DMS53 treated with DMSO at 0.1 percent for 48 hours (cell line): ENCODE results near the gene OSBPL3.
"Not testable (repeated sequence)": the region's sequence is repeated elsewhere in the genome, so short reads cannot be mapped to it uniquely, and the experiment has no call there.

Experiments used
- DNase-seq: peaks from one replicate; lab custom pipeline; 2025; ENCODE audit not compliant: unreplicated experiment; lab: John Stamatoyannopoulos, UW

OSBPL3 gene

DNA sequence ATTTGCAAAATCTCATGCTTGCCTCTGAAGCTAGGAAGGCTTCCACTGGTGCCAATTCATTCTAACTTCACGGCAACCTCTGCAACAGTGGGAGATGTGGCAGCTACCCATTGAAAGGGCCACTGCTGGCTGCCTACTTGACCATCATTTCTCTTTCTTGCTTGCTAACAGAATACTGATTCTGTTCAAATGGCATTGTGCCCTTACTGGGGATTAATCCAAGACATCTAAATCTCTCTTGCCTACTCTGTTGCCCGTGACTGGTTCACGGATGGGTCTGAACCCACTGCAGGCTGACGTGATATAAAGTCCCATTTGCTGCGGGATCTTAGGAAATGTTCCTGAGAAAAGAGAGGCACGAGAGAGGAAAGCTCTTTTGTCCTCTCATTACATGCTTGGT is 171.5 kb downstream of the OSBPL3 start:
- DNase-seq = no peak

GRCh38 chr7:24802300-24802699 is 177.7 kb downstream of the OSBPL3 start:
- DNase-seq = no peak

DNA sequence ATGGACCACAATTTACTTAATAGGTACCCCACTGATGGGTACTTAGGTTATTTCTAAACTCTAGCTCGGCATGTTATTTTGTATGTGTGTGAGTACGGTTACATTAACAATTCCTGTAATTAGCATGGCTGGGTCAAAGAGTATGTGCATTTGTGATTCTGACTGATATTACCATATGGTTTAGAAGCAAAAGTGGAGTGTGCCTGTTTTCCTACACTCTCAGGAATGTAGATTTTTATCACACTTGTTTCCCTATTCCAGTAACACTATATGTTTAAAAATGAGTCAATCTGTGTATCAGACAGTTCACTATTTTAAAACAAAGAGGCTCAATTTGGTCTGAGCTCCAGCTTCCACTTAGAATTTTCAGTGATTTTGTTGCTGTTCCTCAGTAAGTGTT is 178.1 kb downstream of the OSBPL3 start:
- DNase-seq = no peak

- no peak for DNase-seq
Measured at GRCh38 chr7:24800667-24801066, 179.3 kb downstream of the OSBPL3 start.

GRCh38 chr7:24800073-24800472 is 179.9 kb downstream of the OSBPL3 start:
- no peak for DNase-seq

DNA sequence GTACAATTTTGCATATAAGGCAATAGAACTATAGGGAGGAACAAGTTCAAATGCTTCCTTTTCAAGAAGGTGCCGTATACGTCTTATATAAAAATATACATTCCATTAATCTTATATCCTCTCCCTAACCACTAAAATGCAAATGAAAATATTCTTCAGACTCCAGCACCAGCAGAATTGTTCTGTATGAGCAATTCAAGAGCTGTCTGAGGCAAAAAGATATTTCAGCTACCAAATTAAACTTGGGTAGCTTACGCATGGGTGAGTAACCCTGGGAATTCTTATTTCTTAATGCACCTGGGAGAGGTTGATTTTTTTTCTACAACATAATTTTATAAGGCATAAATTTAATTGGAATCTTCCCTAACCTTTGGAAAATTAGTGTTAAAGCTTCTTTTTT is 180.5 kb downstream of the OSBPL3 start:
- no peak for DNase-seq

DNA sequence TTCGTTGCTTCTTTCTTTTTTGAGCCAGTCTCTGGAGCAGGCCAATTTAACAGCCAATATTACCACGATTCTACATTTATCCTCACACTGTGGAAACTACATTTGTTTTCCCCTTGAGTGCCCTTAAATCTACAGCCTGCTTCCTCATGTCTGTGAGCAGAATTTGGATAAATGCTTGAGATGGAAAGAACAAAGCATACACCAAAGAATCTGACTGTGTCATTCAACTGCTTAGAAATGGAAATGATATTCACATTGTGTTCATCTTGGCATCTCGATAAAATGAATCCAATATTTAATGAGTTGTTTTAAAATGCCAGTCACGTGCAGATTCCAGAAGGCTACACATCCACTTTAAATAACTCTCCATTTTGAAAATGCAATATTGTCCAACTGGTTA is 181.7 kb downstream of the OSBPL3 start:
- no peak for DNase-seq

- no peak for DNase-seq
Measured at GRCh38 chr7:24797270-24797669, 182.7 kb downstream of the OSBPL3 start.

DNA sequence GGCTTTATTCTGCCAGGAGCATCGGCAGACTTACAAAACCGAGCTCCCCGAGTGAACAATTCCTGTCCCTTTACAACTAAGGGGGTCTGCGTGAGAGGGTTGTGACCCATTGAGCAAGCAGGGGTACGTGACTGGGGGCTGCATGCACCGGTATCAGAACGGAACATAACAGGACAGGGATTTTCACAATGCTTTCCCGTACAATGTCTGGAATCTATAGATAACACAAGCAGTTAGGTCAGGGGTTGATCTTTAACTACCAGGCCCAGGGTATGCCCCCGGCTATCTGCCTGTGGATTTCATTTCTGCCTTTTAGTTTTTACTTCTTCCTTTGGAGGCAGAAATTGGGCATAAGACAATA is 184.6 kb downstream of the OSBPL3 start:
- no peak for DNase-seq

DNA sequence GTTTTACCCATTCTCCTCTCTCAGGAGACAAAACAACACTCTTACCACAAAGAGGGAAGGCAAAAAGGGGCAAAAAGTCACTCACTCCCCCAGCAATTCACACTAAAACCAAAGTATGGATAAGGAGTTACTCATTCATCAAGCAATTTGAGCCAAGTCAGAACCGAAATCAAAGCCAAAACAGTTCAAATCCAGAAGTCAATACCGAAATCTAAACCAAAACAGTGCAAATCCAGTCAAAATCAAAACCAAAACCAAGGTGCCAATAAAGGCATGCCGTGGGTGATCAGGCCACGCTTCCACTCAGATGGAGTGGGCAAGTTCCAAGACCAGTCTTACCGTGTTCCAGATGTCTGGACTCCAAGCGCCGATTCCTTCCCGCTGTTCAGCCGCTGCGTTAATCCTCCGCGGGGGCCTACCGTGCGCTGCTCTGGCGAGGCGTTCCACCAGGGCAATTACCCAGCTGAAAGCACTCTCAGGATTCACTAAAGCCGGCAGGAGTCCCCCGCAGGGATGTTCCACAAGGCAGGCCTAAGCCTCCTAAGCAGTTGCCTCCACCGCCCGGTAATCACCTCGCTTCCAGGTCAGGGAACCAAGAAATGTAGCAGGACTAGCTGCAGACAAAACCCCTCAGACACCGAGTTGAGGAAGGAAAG is 185.1 kb downstream of the OSBPL3 start:
- DNase-seq = not testable (repeated sequence)

DNA sequence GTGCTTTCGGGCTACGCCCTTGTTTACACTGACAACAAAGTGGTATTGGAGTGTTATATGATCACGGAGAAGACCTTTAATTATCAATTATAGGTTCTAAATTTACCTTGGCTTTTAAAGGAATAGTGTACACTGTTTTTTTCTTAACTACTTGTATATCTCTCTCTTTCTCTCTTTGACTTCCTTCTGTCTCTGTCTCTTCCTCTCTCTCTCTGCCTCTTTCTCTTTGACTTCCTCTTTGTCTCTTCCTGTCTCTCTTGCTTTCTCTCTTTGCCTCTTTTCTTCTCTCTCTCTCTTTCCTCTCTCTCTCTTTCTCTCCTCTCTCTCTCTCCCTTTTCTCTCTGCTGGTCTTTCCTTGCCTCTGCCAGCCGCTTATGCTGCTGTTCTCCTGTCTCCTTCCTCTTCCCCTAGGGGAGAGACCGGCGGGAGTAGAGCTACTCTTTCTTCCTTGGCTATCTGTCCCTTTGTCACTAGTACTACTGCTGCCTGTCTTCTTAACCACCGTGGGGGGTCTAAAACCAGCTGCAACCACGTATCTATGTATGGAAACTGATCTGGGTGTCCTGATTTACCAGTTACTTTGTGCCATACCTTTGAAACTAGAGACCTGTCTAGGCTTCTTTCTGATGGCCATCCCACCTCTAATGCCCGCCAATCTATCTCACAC is 185.9 kb downstream of the OSBPL3 start:
- DNase-seq = no peak

GRCh38 chr7:24788961-24789576 is 190.9 kb downstream of the OSBPL3 start:
- DNase-seq = no peak

GRCh38 chr7:24788075-24788474 is 191.9 kb downstream of the OSBPL3 start:
- DNase-seq = no peak

- DNase-seq = no peak
Measured at GRCh38 chr7:24786941-24787340, 193.0 kb downstream of the OSBPL3 start.

DNA sequence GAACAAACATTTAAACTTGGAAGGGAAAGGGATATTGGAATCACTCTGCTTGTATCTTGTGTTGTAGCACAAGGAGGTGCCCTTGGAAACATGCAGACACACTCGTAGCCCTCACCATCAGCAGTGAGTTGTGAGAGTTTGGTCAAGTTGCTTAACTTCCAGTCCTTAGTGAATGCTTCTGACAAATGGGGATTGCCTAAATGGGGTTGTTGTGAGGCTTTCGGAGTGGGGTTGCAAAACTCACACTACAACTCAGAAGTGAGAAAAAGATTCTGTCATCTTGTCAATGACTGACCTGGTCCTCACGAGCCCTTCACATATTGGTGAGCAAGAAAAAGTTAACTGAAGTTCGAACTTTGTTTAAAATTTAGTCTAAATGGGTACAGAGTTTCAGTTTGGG is 193.7 kb downstream of the OSBPL3 start:
- no peak for DNase-seq

DNA sequence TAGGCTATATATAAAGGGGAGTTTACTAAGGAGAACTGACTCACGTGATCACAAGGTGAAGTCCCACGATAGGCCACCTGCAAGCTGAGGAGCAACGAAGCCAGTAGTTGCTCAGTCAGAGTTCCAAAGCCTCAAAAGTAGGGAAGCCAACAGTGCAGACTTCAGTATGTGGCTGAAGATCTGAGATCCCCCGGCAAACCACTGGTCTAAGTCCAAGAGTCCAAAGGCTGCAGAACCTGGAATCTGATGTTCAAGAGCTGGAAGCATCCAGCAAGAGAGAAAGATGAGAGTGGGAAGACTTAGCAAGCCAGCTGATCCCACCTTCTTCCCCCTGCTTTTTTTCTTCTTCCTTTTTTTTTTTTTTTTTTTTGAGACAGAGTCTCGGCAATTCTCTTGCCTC is 195.7 kb downstream of the OSBPL3 start:
- DNase-seq = no peak

- DNase-seq = no peak
Measured at GRCh38 chr7:24783698-24784097, 196.3 kb downstream of the OSBPL3 start.

DNA sequence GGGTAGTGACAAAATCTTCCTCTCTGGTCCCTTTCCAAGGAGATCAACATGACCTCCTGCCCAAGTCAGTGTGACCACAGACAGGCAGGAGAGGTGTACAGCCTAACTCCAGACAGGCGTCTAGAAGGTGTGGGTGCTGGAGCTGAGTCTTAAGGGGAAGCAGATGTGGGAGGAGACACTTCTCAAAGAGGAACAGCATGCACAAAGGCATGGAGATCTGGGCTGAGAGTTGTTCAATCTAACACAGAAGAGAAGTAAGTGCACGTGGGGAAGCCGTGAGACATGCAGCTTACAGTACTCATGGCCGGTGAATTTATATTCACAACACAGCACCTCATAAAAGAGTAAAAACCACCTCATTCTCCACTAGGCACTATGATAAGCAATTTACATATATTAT is 198.9 kb downstream of the OSBPL3 start:
- no peak for DNase-seq

- DNase-seq = no peak
Measured at GRCh38 chr7:24779283-24779655, 200.7 kb downstream of the OSBPL3 start.

- no peak for DNase-seq
Measured at GRCh38 chr7:24778543-24779282, 201.3 kb downstream of the OSBPL3 start.

DNA sequence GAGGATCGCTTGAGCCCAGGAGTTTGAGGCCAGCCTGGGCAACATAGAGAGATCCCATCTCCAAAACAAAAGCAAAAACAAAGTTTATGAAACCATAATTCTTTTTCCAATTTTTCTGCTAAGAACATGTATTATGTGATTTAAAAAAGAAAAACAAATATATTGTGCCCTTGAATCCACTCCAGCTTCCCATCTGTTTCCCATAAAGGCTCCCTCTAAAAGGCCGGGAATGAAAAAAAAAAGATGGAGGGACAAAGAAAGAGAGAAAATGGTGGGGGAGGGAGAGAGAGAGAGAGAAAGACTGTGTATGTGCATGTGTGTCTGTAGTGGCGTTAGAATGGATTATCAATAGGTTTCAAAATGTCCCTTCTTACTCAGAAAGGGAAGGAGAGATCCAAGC is 202.2 kb downstream of the OSBPL3 start:
- DNase-seq = no peak

- no peak for DNase-seq
Measured at GRCh38 chr7:24773646-24774045, 206.3 kb downstream of the OSBPL3 start.
